NCI-H524 (cell line): ENCODE data around the gene RAB5B.
A peak's percentile ranks its signal among the peaks of the same experiment; 100 is the strongest.
"Not testable (repeated sequence)": the region's sequence is repeated elsewhere in the genome, so short reads cannot be mapped to it uniquely, and the experiment has no call there.

Experiments used
- DNase-seq, 2 experiments: peaks; one replicate each; lab custom pipeline; 2025; lab: John Stamatoyannopoulos, UW

RAB5B gene

DNA sequence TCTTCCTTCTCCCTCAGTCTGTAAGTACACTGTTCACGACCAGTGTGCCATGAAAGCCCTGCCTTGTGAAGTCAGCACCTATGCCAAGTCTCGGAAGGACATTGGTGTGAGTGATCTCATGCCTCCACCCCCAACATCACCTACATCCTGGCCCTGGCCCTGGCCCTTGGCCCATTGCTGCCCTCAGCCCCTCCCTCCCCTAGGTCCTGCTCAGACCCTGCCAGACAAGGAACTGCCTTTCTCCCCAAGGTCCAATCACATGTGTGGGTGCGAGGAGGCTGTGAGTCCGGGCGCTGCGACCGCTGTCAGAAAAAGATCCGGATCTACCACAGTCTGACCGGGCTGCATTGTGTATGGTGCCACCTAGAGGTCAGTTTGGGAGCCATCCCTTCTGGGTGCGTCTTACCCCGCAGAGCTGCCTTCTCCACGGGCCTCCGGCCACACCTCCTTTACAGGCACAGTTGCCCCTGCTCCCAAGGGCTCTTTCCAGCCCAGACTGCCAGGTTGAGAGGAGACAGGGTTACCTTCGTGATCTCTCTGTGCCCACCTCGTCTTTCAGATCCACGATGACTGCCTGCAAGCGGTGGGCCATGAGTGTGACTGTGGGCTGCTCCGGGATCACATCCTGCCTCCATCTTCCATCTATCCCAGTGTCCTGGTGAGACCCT, 33.7 kb upstream of the RAB5B start:
- peak; percentile 32 to 69 for DNase-seq

GRCh38 chr12:55942055-55942454, 31.8 kb upstream of the RAB5B start:
- no peak for DNase-seq

- DNase-seq: no peak
These were observed 31.2 kb upstream of the RAB5B start for GRCh38 chr12:55942577-55943136.

- DNase-seq: no peak
These were observed 27.3 kb upstream of the RAB5B start for GRCh38 chr12:55946553-55946952.

DNA sequence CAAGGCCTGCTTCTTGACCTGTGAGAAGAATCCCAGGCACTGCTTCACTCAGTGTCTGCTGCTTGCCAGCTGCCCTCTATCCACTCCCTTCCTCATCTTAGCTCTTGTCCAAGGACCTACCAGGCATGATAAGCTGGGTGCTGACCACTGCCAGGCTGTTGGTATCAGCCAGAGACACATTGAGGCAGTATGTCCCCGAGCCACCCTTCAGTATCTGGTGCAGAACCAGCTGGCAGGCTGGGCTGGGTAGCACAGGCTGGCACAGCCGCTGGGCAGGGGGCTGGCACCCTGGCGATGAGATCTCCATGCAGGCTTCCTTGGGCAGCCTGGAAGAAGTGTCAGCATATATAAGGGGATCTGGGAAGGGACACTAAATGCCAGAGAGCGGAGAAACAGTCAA, 18.5 kb upstream of the RAB5B start:
- no peak for DNase-seq

GRCh38 chr12:55955800-55956508, 17.9 kb upstream of the RAB5B start:
- DNase-seq: peak in 1 of 2 experiments; percentile 26

GRCh38 chr12:55957106-55957859, 16.6 kb upstream of the RAB5B start:
- DNase-seq: no peak

GRCh38 chr12:55963760-55964159, 10.1 kb upstream of the RAB5B start:
- DNase-seq: no peak

- no peak for DNase-seq
These were observed 8.6 kb upstream of the RAB5B start for GRCh38 chr12:55965240-55965639.

DNA sequence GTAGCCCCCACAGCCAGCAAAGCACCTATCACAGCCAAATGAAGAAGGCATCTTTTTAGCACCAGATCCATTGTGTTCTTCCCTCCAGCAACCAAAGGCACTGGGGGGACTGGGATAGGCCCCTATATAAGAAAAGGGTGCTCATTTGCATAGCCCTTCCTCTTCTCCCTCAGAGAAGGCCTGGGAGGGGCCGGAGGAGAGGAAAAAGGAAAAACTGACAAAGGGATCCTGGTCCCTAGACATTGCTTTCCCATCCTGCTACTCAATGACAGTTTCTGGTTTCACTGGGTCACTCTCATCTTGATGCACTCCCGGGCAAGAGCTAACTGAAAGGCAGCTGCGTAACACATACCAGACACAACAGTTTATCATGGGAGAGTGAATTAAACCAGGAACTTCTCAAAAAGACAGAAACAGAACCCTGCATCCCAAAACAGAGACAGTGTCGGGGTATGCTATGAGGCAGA, 7.9 kb upstream of the RAB5B start, which contains the start of gene PMEL:
PMEL (minus strand) TSS at position 102 of the 467 bp plus-strand sequence; CDS start at position 71, 31 bp downstream.
- no peak for DNase-seq

GRCh38 chr12:55966408-55967281, 7.2 kb upstream of the RAB5B start, which contains the start of gene CDK2:
Gene CDK2, plus strand, starts transcription at chr12:55966830. Its CDS starts 179 bp downstream, at chr12:55967009.
- DNase-seq: peak; percentile 34 to 79

DNA sequence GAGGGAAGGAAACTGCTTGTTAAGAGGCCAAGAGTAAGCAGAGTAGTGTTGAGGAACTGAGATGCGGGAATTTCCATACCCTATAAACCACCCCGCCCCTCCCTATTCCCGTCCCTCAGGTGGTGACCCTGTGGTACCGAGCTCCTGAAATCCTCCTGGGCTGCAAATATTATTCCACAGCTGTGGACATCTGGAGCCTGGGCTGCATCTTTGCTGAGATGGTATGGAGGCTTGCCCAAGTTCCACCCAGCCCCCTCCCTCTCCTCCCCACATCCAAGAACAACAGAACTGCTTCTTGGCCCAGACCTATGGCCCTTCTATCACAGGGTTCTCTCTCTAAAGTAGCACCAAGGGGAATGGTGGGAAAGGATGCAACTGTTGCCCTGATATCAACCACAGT, 4.5 kb upstream of the RAB5B start:
- no peak for DNase-seq

- DNase-seq: no peak
These were observed 3.1 kb upstream of the RAB5B start for GRCh38 chr12:55970775-55971174.

GRCh38 chr12:55972042-55972441, 1.8 kb upstream of the RAB5B start:
- no peak for DNase-seq

DNA sequence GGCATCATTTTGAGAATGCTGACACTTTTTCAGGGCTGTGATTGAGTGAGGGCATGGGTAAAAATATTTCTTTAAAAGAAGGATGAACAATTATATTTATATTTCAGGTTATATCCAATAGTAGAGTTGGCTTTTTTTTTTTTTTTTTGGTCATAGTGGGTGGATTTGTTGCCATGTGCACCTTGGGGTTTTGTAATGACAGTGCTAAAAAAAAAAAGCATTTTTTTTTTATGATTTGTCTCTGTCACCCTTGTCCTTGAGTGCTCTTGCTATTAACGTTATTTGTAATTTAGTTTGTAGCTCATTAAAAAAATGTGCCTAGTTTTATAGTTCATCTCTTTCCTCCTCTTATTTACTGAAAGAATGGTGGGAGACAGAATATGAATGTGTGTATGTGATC, 1.4 kb upstream of the RAB5B start:
- no peak for DNase-seq

GRCh38 chr12:55972911-55973598, 823 bp upstream of the RAB5B start:
- no peak for DNase-seq

- DNase-seq: no peak
These were observed 441 bp downstream of the RAB5B start for GRCh38 chr12:55974308-55974730.

GRCh38 chr12:55978393-55978792, 4.5 kb downstream of the RAB5B start:
- no peak for DNase-seq

DNA sequence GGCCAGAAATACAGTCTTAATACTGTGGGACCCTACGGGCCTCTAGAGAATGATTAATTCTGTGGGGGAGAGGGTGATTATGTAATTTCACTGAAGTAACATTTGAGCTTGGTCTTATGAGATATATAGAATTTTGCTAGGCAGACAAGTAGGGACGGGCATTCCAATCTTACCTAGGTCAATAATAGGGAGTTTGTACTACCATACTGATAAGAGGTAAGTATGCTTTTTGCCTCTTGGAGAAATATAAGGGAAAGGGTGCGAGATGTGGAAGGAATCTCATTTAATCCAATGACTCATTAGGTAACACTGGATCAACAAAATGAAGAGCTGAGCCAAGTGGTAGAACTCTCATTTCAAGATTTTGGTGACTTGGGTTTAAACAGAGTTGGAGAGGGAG, 5.2 kb downstream of the RAB5B start:
- DNase-seq: no peak

DNA sequence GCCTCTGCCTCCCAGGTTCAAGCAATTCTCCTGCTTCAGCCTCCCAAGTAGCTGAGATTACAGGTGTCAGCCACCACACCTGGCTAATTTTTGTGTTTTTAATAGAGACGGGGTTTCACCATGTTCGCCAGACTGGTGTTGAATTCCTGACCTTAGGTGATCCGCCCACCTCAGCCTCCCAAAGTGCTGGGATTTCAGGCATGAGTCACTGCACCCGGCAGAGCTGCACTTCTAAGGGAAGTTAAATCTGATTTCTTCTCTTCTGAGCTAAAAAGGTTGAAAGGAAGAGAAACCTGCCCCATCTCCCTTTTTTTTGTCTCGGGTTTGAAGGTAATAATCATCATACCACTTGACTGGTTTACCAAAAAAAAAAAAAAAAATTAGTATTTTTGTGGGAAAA, 8.0 kb downstream of the RAB5B start:
- DNase-seq: not testable (repeated sequence)
